K562 (cell line): ENCODE data around the gene DCAF11. TPM values are rescaled to one million over a fixed set of nuclear protein-coding genes. Genes with fewer than 3 reads are reported as not detected.

ENCODE experiments used
- ARID4B ChIP-seq: sonication (generic); formaldehyde crosslinking; IDR thresholded peaks from 2 replicates; pipeline ENCODE4 v1.8.0; 2022; ENCODE audit warnings: mild to moderate bottlenecking, missing genetic modification reagents
- ATF7 ChIP-seq: fragments of 450-650 bp; IDR thresholded peaks from 2 replicates; pipeline ENCODE4 v1.7.1; 2014; ENCODE audit warnings: mild to moderate bottlenecking, moderate library complexity
- EZH2 ChIP-seq: IDR thresholded peaks from 2 replicates; pipeline ENCODE4 v1.6.1; 2012; ENCODE audit warnings: low read depth, mild to moderate bottlenecking, inconsistent platforms, low read length, borderline replicate concordance
- GABPB1 ChIP-seq: sonication (generic); formaldehyde crosslinking; IDR thresholded peaks from 2 replicates; pipeline ENCODE4 v1.8.0; 2022; ENCODE audit warnings: mild to moderate bottlenecking, missing genetic modification reagents
- GATAD2A ChIP-seq: fragments of 450-650 bp; IDR thresholded peaks from 2 replicates; pipeline ENCODE4 v1.6.1; 2017
- HCFC1 ChIP-seq: IDR thresholded peaks from 2 replicates; pipeline ENCODE4 v1.6.1; 2012; ENCODE audit warnings: low read depth, low read length, improper control_type of control experiment
- ID3 ChIP-seq, 2 experiments: fragments of 250-450 bp in 1 of 2; fragments of 450-650 bp in 1 of 2; sonication (Bioruptor Pico) in 1 of 2; IDR thresholded peaks; 2 replicates each; pipeline versions ENCODE4 v1.6.1 to v1.8.0; 2016 to 2021; ENCODE audit warnings: mild to moderate bottlenecking in 2 of 2, moderate library complexity in 2 of 2, missing compliant biosample characterization in 1 of 2, missing genetic modification characterization in 1 of 2
- KAT8 ChIP-seq: fragments of 450-650 bp; IDR thresholded peaks from 2 replicates; pipeline ENCODE4 v1.6.1; 2016; ENCODE audit warnings: low read depth, mild to moderate bottlenecking
- POLR2G ChIP-seq: fragments of 200-400 bp; formaldehyde crosslinking; IDR thresholded peaks from 2 replicates; pipeline ENCODE4 v1.6.1; 2017; ENCODE audit warnings: low read depth, mild to moderate bottlenecking, antibody characterized with exemption, low read length, moderate library complexity
- PRDM10 ChIP-seq: fragments of 450-650 bp; IDR thresholded peaks from 2 replicates; pipeline ENCODE4 v1.6.1; 2018; ENCODE audit not compliant: partially characterized antibody
- RBM39 ChIP-seq: fragments of 200-400 bp; formaldehyde crosslinking; optimal IDR thresholded peaks from 2 replicates; pipeline ENCODE3; 2018; ENCODE audit warnings: low read depth, low read length
- SIN3A ChIP-seq, 2 experiments: fragments of 150-350 bp in 1 of 2; IDR thresholded peaks; 2 replicates each; pipeline ENCODE4 v1.6.1; 2011 to 2016; ENCODE audit warnings: borderline replicate concordance in 2 of 2, low read depth in 2 of 2, low read length in 2 of 2, mild to moderate bottlenecking in 2 of 2, moderate library complexity in 2 of 2; ENCODE audit not compliant: control insufficient read depth in 1 of 2
- STAT5B ChIP-seq: fragments of 250-450 bp; sonication (Bioruptor Pico); IDR thresholded peaks from 2 replicates; pipeline ENCODE4 v1.8.0; 2021; ENCODE audit warnings: mild to moderate bottlenecking, inconsistent platforms
- VEZF1 ChIP-seq: fragments of 200-800 bp; sonication (Bioruptor generic); IDR thresholded peaks from 2 replicates; pipeline ENCODE4 v1.6.1; 2017; ENCODE audit warnings: missing genetic modification characterization, missing compliant biosample characterization
- ZBTB12 ChIP-seq: fragments of 250-450 bp; sonication (Bioruptor Pico); IDR thresholded peaks from 2 replicates; pipeline ENCODE4 v1.4.0; 2020
- ZNF274 ChIP-seq: IDR thresholded peaks from 2 replicates; pipeline ENCODE4 v1.6.1; 2011; ENCODE audit warnings: low read depth, mild to moderate bottlenecking, low read length, moderate library complexity, borderline replicate concordance
- polyA plus RNA-seq, 8 experiments: library from polyadenylated mRNA; depleted of rRNA in 4 of 8; stranded (reverse) in 5 of 8; unstranded in 3 of 8; fragments of >200 nt; fragmentation: Nextera tagmentation in 2 of 8; fragmentation: Illumina TruSeq in 1 of 8; extraction: Ambion mirVana in 2 of 8; extraction: Trizol in 1 of 8; gene quantifications; 2 replicates each; pipeline versions ENCODE4 v1.2.1 to v1.2.3, GENCODE V29; 2011 to 2014; ENCODE audit warnings: inconsistent platforms in 1 of 8, missing spikeins in 1 of 8
- total RNA-seq, 7 experiments: library from RNA; depleted of rRNA in 6 of 7; stranded (reverse); fragments of >200 nt in 6 of 7; fragmentation: Illumina TruSeq in 2 of 7; extraction: Trizol in 2 of 7; gene quantifications; 2 replicates each; pipeline versions ENCODE4 v1.2.1 to v1.2.3, GENCODE V29; 2011 to 2021; ENCODE audit warnings: low replicate concordance in 1 of 7

DCAF11 gene
- total and polyA plus RNA-seq, 9 of the 15 experiments (the other 6 are each of a cell fraction or from before 2014, with no cell fraction given): 8.5 to 46.2 (median 36.4) TPM

- TF ChIP-seq ATF7 (0 out of 2 replicates have a peak, but pooled peaks have one; percentile 9), PRDM10 (peak; percentile 43), ZBTB12 (CRISPR knock-in tag) (no peak), POLR2G (peak; percentile 74), ARID4B (peak; percentile 31), EZH2 (no peak), ZNF274 (no peak), SIN3A (IDR thresholded peaks at IDR 0.05; ENCODE audit: borderline replicate concordance in 2 of 2, control insufficient read depth in 1 of 2, low read depth in 2 of 2, low read length in 2 of 2) (peak; percentile 68 to 70; a peak in 2 of 4 replicates), RBM39 (no peak), STAT5B (CRISPR knock-in tag) (no peak), GABPB1 (no peak), KAT8 (no peak), GATAD2A (no peak), ID3 (CRISPR knock-in tag; IDR thresholded peaks at IDR 0.05) (no peak), ID3 (tag; IDR thresholded peaks at IDR 0.05) (no peak), VEZF1 (CRISPR knock-in tag) (peak; percentile 87), HCFC1 (no peak)
Observed at GRCh38 chr14:24146453-24146977, 31.9 kb downstream of the DCAF11 start, which contains the start of gene PSME2 (continued).
